ENCODE measurements around the gene FBXO27.
"Not testable (repeated sequence)": the region's sequence is repeated elsewhere in the genome, so short reads cannot be mapped to it uniquely, and the experiment has no call there.

The FBXO27 gene

DNA sequence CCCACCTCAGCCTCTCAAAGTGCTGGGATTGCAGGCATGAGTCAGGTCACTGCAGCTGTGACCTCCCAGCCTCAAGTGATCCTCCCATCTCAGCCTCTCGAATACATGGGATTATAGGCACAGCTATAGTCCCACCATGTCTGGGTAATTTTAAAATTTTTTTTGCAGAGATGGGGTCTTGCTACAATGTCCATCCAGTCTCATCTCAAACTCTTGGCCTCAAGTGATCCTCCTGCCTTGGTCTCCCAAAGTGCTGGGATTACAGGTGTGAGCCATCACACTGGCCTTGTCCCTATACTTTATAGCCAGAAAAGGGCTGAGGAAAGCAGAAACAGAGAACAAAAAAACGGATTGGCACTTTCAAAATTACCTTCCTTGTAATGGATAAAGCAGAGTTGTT lies 4.8 kb upstream of the FBXO27 start:
- no peak for DNase-seq

- DNase-seq: no peak
Measured at GRCh38 chr19:39036581-39036980, 4.2 kb upstream of the FBXO27 start.

GRCh38 chr19:39031368-39032062 lies 834 bp downstream of the FBXO27 start:
- peak; percentile 27 for DNase-seq

DNA sequence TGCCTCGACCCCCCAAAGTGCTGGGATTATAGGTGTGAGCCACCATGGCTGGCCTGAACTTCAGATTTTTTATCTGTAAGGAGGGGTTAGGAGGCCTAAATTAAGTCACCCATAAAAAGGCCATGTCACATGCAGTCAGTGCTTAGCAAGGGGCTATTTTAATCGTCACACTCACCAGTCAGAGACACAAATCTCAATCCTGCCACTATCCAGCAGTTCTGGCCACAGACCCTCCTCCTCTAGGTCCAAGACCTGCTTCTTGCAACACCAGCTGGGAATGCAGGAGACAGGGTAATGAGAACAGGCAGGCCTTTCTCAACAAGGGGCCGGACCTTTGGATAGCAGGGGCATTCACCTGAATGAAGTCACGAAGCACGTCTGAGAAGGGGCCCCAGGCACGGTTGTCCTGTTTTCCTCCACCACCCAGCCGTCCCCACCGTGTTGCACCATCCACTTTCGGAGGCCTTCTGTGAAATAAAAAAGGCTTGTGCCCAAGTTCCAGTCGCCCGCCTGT lies 1.4 kb downstream of the FBXO27 start:
- no peak for DNase-seq

DNA sequence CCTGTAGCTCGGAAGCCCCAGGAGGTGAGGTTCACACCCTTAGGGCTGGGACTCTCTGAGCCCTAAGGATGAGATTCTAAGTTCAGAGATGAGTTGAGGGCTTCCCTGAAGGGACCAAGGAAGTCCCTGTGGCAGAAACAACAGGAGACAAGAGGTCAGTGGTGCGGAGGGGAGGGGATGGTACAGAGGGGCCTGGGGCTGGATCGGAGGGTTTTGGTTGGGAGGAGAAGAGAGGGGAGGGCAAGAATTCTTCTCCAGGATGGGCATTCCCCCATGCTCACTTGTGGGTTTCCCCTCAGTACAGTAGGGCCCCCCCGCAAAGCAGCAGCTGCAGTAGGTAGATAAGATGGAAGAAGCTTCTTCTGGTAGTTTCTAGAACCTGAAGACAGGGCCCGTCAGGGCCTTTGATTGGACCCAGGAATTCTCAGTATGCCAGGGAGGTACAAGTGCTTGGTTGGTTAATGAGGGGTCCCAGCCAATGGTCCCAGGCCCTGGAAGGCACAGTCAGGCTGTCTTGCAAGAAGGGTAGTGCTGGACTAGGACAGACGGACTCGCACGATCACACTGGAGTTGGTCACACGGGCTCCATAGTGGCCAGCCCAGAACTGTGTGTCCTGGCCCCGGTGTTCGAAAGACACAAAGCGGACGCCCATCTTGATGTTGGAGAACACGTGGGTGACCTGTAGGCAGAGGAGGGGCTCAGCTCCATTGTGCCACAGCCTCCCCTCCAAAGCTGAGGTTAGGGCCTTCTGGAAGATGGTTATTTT lies 7.3 kb downstream of the FBXO27 start:
- DNase-seq: no peak

- no peak for DNase-seq
Measured at GRCh38 chr19:39021063-39021462, 11.3 kb downstream of the FBXO27 start.

DNA sequence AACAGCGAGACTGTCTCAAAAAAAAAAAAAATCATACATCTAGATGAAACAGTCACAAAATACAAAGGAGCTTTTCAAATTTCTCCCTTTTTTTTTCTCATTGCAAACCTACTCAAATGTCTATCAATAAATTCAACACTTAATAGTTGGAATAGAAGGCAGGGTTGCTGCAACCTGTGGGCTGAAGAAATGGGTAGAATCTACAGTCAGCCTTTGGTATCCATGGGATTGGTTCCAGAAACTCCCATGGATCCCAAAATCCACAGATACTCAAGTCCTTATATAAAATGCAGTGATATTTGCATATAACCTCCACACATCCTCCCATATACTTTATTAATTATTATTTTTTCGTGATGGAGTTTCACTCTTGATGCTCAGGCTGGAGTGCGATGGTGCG lies 14.7 kb downstream of the FBXO27 start:
- DNase-seq: no peak

DNA sequence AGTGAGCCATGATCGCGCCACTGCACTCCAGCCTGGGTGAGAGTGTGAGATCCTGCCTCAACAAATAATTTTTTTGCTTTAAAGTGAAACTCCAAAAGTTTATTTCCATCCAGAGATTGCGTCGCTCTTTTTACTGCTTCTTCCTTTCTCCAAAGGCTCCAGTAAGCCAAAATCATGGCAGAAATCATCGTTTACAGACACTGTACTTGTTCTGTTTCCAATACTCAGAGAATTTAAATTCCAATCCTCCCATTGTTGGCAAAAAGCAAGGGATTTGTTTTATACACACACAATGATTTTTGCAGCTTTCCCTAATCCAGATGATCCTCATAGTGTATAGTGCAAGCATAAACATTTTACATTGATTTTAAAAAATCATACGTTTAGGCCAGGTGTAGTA lies 15.3 kb downstream of the FBXO27 start:
- DNase-seq: no peak

DNA sequence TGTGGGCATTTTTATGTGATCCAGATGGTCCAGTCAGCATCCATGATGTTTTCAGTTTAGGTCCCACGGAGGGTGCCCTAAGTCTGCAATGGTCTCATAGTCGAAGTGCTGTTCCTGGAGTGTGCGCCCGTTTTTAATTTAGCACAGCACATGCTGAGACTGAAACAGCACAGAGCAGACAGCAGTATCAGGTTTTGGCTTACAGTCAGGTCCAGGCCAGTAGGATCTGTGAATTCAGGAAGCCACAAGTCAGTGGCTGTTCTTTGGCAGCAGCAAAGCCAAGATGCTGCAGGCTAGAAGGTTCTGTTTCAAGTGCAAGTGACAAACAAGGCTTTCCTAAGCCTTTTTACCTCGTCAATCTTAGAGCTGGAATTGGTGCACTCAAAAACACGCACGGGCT lies 18.3 kb downstream of the FBXO27 start:
- DNase-seq: no peak

DNA sequence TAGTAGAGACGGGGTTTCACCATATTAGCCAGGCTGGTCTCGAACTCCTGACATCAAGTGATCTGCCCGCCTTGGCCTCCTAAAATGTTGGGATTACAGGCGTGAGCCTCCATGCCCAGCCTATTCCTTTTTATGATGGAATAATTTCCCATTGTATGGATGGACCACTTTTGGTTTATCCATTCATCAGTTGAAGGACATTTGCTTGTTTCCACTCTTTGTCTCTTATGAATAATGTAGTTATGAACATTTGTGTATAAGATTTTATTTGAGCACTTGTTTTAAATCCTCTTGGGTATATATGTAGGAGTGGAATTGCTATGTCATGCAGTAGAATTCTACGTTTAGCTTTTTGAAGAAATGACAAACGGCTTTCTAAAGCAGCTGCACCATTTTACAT lies 23.3 kb downstream of the FBXO27 start:
- no peak for DNase-seq

DNA sequence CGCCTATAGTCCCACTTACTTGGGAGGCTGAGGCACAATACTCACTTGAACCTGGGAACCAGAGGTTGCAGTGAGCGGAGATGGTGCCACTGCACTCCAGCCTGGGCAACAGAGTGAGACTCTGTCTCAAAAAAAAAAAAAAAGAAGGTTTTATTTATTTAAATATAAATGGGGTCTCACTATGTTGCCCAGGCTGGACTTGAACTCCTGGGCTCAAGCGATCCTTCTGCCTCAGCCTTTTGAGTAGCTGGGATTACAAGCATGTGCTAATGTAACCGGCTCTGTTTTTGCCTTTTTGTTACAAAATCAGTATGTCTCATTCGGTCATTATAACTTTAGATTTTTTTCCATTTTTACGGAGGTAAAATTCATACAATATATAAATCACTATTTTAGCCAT lies 24.2 kb downstream of the FBXO27 start:
- DNase-seq: no peak

GRCh38 chr19:39007096-39007495 lies 25.3 kb downstream of the FBXO27 start:
- DNase-seq: no peak

DNA sequence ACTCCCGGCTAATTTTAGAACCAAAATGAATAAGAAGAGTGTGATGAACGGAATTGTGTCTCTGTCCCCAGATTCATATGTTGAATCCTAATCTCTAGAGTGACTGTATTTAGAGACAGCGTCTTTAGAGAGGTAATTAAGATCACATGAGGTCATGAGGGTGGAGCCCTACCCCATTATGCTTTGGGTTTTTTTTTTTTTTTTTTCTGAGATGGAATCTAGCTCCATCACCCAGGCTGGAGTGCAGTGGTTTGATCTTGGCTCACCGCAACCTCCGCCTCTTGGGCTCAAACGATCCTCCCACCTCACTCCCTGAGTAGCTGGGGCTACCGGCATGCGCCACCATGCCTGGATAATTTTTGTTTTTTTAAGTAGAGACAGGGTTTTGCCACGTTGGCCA lies 27.9 kb downstream of the FBXO27 start:
- no peak for DNase-seq

DNA sequence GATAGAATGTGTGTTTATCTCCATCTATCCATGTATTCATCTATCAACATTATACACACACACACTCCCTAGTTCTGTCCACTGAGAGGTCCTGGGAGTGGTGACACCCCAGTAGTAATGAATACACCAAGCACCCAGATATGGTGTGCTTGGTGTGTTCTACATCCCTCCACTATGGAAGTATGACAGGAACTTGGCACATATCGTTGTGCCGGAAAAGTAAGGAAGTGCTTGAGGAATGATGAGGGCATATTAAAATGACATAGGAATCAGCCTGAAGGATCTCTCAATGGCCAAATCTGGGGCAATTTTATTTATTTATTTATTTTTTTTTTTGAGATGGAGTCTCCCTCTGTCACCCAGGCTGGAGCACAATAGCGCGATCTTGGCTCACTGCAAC lies 28.6 kb downstream of the FBXO27 start:
- DNase-seq: no peak

DNA sequence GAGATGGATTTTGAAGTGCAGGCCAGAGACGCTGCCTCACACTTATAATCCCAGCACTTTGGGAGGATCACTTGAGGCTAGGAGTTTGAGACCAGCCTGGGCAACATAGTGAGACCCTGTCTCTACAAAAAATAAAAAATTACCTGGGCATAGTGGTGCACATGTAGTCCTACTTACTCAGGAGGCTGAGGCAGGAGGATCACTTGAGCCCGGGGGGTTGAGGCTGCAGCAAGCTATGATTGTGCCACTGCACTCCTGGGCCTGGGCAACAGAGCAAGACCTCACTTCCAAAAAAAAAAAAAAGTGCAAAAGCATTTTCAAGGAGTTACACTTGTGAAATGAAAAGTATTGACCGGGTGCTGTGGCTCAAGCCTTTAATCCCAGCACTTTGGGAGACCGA lies 29.2 kb downstream of the FBXO27 start:
- no peak for DNase-seq

- no peak for DNase-seq
Measured at GRCh38 chr19:39001041-39001440, 31.3 kb downstream of the FBXO27 start.

DNA sequence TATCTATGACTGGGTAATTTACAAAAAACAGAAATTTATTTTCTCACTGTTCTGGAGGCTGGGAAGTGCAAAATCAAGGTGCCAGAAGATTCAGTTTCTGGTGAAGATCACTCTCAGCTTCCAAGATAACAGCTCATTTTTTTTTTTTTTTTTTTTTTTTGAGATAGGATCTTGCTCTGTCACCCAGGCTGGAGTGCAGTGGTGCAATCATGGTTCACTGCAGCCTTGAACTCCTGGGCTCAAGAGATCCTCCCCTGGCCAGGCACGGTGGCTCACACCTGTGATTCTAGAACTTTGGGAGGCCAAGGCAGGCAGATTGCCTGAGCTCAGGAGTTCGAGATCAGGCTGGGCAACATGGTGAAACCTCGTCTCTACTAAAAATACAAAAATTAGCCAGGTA lies 34.8 kb downstream of the FBXO27 start:
- not testable (repeated sequence) for DNase-seq

DNA sequence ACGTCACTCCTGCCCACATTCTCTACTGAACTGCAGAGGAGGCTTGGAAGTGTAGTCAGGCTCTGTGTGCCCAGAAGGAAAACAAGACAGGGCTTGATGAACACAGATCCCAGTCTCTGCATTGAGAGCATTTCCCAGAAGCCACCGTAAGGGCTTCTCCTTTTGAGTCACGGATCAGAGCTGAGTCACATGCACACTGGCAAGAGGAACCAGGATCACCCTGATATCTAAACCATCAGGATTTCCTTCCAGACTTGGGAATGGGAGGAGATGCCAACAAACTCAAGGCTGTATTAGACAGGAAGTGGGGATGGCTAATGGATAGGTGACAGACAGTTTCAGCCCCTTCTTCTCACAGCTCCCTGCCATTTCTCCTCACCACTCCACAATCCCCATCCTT lies 39.1 kb downstream of the FBXO27 start:
- peak; percentile 29 for DNase-seq

DNA sequence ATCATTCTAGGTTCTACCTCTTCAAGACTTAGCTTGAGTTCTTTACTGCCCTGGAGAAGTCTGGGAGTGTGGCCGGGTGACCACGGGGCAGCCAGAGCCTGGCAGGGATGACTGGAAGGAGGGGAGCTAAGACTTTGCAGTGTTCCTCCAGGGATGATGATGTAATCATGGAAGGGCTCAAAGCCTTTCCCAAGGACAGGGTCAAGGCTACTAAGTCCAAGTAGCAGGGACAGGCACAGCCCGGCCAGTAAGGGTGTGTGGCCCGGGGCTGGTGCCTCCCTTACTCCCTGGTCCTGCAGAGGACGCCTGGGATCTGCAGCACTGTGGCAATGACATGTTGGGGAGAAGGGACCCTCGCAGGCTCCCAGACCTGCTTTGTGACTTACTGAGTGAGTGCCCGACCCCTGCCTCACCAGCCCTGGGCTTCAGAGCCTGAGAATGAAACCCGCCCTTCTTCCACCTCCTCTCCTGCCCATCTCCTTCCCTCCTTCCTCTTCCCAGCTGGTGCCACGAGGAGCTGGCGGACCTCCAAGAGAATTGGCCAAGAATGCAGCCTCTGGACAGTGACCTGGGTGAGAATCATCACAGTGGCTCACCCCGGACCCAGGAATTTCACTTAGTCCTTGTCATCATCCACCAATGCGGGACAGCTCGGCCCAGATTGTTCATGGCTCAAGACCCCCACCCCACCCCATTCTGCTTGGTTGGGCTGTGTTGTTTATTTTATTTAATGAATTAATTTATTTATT lies 41.2 kb downstream of the FBXO27 start:
- no peak for DNase-seq

GRCh38 chr19:38989614-38990013 lies 42.7 kb downstream of the FBXO27 start:
- DNase-seq: not testable (repeated sequence)

- DNase-seq: no peak
Measured at GRCh38 chr19:38989066-38989605, 43.2 kb downstream of the FBXO27 start.

DNA sequence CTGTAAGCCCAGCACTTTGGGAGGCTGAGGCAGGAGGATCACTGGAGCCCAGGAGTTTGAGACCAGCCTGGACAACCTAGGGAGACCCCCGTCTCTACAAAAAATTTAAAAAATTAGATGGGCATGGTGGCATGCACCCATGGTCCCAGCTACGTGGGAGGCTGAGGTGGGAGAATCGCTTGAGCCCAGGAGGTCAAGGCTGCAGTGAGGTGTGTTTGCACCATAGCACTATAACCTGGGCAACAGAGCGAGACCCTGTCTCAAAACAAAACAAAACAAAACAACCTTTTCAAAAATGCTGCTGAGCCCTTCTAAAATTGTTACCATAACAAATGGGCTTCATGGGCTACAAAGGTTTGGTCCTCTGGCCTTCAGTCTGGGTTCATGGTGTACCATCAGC lies 43.7 kb downstream of the FBXO27 start:
- DNase-seq: not testable (repeated sequence)

GRCh38 chr19:38987745-38988144 lies 44.6 kb downstream of the FBXO27 start:
- not testable (repeated sequence) for DNase-seq

All from inflammatory macrophage treated with lipopolysaccharide for 4 hours (primary cell).